SK-N-DZ (cell line): ENCODE results near the gene EIF1.
"Not testable (repeated sequence)": the region's sequence is repeated elsewhere in the genome, so short reads cannot be mapped to it uniquely, and the experiment has no call there.

Experiments
- DNase-seq: peaks from one replicate; pipeline ENCODE4 v3.0.0-alpha.2; 2015; ENCODE audit warnings: low spot score

EIF1 gene

DNA sequence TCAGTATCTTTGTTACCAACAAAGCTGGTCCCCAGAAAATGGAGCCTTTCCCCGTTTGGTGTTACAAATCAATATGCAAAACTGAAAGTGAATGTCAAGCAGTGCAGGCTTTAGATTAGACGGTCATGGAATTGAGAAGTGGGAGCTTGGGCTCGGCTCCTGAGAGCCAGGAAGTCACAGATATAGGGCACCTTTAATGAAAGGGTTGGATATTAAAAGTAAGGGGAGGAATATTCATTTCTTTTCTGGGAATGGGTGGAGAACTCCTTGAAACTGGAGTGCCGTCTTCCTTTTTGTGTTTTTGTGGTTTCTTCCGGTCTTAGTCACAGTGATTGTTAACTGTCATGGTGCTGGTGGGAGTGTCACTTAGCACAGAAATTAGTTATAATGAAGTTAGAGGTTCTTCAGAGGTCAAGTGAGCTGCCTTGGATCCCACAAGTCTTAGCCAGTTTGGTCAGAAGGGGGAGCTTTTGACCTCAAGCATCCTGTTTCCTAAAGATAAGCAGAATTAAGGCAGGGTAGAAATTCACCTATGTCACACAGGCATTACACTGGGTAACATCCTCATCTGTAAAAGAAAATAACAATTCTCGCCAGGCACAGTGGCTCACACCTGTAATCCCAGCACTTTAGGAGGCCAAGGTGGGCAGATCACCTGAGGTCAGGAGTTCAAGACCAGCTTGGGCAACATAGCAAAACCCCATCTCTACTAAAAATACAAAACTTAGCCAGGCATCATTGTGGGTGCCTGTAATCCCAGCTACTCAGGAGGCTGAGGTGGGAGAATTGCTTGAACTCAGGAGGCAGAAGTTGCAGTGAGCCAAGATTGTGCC lies 9.6 kb upstream of the EIF1 start:
- no peak for DNase-seq

GRCh38 chr17:41679740-41680425 lies 8.8 kb upstream of the EIF1 start:
- DNase-seq: no peak

DNA sequence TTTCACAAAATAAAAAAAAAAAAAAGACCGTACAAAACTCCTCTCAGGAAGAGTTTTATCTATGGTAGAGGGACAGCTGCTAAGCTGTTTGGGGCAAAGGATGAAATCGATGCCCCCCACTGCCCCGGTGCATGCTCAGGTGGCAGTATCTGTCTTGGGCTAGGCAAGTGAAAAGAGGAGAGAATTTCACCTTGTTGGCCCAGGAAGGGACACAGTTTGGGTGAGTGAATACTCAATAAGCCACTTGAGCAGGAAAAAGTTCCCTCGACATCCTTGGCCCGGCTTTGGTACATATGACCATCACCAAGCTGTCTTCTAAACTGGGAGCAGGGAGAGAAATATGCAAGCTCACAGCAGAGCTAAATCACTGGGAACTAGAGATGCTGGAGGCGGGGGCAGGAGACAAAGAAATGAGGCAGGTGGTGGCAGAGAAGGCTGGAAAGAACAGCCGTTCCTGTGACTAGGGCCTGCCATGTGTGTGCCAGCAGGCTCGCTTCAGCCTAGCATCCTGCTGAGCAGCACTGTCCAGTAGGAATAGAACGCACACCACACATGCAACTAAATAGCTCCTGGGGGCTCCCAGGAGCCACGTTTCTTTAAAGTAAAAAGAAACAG lies 8.2 kb upstream of the EIF1 start:
- no peak for DNase-seq

DNA sequence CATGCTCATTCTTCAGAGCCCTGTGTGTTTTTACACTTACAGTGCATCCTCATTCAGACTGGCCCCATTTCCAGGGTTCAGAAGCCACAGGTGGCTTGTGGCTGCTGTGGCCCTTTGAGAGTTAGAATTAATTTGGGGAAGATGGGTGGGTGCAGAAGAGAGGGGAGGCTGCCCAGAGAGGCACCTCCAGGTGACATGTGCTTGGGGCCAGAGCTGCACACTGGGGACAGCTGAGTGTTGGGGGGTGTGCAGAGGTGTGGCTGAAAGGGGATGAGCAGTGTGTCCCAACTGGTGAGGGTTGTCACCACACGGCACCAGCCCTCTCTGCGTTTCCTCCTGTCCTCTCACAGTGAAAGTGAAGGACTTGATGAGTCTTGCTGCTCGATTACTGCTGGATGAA lies 6.9 kb upstream of the EIF1 start:
- no peak for DNase-seq

DNA sequence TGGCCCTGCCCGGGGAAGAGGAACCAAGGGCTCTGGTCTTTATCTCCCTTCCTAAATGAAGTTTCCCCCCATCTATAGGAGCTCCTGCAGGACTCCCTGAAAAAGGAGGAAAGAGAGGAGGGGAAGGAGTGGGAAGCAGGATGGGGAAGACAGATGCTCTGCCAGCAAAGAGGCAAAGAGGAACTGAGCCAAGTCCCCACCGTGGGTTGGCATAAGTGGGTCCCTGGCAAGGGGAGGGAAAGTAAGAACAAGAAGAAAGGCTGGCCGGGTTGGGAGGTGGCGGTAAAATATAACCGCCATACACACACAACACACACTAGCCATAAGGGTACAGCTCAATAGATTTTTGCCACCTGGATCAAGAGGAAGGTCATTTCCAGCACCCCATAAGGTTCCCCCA lies 6.1 kb upstream of the EIF1 start:
- DNase-seq: no peak

- DNase-seq: peak; percentile 83
These were observed 5.2 kb upstream of the EIF1 start for GRCh38 chr17:41683441-41684007.

- DNase-seq: peak; percentile 82
These were observed 4.7 kb upstream of the EIF1 start for GRCh38 chr17:41684035-41684434.

DNA sequence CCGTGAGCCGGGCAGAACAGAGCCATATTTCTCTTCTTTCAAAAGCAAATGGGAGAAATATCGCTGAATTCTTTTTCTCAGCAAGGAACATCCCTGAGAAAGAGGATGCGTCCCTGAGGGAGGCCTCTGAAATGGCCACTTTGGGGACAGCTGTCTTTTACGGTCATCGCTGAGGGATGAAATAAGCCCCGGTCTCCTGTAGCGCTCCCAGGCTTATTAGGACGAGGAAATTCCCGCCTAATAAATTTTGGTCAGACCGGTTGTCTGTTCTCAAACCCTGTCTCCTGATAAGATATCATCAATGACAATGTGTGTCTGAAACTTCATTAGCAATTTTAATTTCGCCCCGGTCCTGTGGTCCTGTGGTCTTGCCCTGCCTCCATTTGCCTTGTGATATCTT lies 2.9 kb upstream of the EIF1 start:
- DNase-seq: not testable (repeated sequence)

DNA sequence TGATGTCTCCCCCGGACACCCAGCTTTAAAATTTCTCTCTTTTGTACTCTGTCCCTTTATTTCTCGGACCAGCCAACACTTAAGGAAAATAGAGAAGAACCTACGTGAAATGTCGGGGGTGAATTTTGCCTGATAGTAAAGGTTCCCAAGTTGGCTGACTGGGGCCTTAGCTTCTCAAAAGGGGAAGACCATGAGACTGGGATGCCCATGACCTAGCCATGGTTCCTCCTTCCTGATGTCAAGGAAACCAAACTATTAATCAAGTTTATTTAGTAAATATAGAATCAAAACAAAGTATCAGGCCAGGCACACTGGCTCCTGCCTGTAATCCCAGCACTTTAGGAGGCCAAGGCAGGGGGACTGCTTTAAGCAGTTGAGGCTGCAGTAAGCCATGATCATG lies 2.4 kb upstream of the EIF1 start:
- DNase-seq: no peak

- DNase-seq: no peak
These were observed 651 bp upstream of the EIF1 start for GRCh38 chr17:41687828-41688640.

- peak; percentile 77 for DNase-seq
These were observed 1.0 kb downstream of the EIF1 start for GRCh38 chr17:41689497-41690299.

DNA sequence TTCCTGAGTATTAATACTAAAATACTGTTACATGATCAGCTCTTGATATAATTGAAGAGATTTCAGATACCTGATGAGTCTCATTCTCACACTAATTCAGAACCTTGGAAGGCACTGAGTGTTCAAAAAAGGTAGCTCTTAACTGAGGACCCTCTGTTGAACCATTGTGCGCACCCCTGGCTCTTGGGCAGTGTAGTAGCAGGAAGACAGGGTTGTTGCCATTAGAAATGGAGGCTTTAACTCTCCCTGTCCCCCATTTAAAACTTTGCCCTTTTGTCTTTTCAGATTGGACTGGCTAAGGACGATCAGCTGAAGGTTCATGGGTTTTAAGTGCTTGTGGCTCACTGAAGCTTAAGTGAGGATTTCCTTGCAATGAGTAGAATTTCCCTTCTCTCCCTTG lies 1.8 kb downstream of the EIF1 start:
- no peak for DNase-seq

GRCh38 chr17:41691031-41691777 lies 2.5 kb downstream of the EIF1 start:
- DNase-seq: no peak

GRCh38 chr17:41692722-41693521 lies 4.2 kb downstream of the EIF1 start:
- DNase-seq: no peak

- DNase-seq: no peak
These were observed 6.5 kb downstream of the EIF1 start for GRCh38 chr17:41695134-41695661.

DNA sequence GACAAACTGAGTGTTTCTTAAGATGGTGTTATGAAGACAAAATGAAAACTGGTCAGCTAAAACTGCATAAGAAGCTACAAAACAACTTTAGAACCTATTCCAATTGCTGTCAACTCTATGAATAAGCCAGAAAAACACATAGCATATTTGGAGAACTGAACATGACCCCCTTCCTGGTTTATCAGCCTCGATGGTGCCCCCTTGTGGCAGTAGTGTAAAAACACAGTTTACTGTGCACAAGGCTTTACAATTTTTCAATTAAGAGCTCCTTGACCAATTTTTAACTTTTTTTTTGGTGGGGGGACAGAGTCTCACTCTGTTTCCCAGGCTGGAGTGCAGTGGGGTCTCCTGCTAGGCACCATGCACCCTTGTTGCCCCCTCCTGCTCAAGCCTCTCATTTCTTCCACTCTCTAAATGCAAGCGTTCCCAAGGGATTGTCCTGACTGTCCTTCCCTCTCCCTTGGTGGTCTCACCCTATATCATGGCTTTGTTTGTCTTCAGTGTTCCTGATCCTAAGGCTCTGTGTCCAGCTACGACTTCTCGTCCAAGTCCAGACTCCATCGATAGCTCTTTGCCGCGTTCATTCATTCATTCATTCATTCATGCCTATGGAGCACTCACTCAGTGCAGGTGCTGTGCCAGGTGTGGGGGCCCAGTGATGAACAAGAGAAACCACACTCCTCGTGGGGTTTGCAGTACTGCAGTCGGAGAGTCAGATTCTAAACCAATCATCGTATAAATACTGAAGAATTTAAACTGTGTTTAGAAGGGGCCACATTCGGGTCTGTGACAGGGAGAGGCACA lies 7.5 kb downstream of the EIF1 start:
- peak; percentile 79 for DNase-seq

GRCh38 chr17:41697122-41697962 lies 8.7 kb downstream of the EIF1 start:
- no peak for DNase-seq
